ENCODE data around the gene FARP1.

GRCh38 chr13:98222081-98222554 lies 79.2 kb downstream of the FARP1 start:
- TF ChIP-seq, protein P1, sequence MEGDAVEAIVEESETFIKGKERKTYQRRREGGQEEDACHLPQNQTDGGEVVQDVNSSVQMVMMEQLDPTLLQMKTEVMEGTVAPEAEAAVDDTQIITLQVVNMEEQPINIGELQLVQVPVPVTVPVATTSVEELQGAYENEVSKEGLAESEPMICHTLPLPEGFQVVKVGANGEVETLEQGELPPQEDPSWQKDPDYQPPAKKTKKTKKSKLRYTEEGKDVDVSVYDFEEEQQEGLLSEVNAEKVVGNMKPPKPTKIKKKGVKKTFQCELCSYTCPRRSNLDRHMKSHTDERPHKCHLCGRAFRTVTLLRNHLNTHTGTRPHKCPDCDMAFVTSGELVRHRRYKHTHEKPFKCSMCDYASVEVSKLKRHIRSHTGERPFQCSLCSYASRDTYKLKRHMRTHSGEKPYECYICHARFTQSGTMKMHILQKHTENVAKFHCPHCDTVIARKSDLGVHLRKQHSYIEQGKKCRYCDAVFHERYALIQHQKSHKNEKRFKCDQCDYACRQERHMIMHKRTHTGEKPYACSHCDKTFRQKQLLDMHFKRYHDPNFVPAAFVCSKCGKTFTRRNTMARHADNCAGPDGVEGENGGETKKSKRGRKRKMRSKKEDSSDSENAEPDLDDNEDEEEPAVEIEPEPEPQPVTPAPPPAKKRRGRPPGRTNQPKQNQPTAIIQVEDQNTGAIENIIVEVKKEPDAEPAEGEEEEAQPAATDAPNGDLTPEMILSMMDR (IDR thresholded peaks at IDR 0.05) = no peak
- TF ChIP-seq EP300 (IDR thresholded peaks at IDR 0.05) = no peak

All from gastroesophageal sphincter (tissue), 3 donors.